ENCODE results near the gene NOTCH4.

NOTCH4 gene

DNA sequence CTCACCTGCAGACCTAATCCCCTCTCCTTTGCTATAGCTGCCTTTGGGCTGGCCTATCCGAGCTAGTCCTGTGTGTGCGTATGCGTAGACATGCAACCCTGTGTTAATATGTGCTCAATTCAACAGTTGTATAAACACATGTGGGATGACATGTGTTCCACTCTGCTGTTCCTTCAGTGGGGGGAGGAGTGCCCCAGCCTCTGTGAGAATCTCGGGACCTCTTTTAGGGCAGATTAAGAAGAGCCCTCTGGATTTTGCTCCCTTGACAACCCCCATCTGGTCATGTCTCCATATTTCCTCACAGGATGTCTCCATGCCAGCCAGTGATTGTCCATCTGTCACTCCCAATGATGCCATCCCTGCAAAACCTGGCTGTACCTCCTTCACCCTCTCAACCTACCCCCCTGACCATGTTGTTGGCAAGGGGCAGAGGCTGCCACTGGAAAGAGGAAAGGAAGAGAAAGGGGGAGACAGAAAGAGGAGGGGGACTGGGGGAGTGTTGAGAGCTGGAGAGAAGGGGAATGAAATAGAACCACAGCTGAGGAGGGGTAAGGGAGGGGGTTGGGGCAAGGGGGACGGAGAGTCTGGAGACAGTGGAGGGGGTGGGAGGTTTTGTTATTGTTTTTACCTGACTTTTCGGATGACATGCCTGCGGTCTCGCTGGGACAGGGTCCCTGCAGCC, 72.5 kb downstream of the NOTCH4 start:
- ATAC-seq (ENCODE audit: low read depth) (no peak), DNase-seq (ENCODE audit: low spot score) (no peak)
- no peak overlapping the region for H3K4me3 ChIP-seq (ENCODE audit: severe bottlenecking)
- no peak overlapping the region for H3K27ac ChIP-seq (ENCODE audit: poor library complexity, severe bottlenecking)
- no peaks in the 10 kb centered on the region for H3K9me3 ChIP-seq (ENCODE audit: severe bottlenecking)
- H3K36me3 ChIP-seq (ENCODE audit: low read depth) = peaks cover 10% of the 10 kb centered on the region
- TF ChIP-seq, protein P1, sequence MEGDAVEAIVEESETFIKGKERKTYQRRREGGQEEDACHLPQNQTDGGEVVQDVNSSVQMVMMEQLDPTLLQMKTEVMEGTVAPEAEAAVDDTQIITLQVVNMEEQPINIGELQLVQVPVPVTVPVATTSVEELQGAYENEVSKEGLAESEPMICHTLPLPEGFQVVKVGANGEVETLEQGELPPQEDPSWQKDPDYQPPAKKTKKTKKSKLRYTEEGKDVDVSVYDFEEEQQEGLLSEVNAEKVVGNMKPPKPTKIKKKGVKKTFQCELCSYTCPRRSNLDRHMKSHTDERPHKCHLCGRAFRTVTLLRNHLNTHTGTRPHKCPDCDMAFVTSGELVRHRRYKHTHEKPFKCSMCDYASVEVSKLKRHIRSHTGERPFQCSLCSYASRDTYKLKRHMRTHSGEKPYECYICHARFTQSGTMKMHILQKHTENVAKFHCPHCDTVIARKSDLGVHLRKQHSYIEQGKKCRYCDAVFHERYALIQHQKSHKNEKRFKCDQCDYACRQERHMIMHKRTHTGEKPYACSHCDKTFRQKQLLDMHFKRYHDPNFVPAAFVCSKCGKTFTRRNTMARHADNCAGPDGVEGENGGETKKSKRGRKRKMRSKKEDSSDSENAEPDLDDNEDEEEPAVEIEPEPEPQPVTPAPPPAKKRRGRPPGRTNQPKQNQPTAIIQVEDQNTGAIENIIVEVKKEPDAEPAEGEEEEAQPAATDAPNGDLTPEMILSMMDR (IDR thresholded peaks at IDR 0.05; ENCODE audit: poor library complexity, severe bottlenecking) = no peak
- no peaks in the 10 kb centered on the region for H3K27me3 ChIP-seq (ENCODE audit: insufficient read depth, poor library complexity, severe bottlenecking)
- H3K4me1 ChIP-seq (ENCODE audit: insufficient read depth, poor library complexity, severe bottlenecking) = peaks cover 6% of the 10 kb centered on the region

DNA sequence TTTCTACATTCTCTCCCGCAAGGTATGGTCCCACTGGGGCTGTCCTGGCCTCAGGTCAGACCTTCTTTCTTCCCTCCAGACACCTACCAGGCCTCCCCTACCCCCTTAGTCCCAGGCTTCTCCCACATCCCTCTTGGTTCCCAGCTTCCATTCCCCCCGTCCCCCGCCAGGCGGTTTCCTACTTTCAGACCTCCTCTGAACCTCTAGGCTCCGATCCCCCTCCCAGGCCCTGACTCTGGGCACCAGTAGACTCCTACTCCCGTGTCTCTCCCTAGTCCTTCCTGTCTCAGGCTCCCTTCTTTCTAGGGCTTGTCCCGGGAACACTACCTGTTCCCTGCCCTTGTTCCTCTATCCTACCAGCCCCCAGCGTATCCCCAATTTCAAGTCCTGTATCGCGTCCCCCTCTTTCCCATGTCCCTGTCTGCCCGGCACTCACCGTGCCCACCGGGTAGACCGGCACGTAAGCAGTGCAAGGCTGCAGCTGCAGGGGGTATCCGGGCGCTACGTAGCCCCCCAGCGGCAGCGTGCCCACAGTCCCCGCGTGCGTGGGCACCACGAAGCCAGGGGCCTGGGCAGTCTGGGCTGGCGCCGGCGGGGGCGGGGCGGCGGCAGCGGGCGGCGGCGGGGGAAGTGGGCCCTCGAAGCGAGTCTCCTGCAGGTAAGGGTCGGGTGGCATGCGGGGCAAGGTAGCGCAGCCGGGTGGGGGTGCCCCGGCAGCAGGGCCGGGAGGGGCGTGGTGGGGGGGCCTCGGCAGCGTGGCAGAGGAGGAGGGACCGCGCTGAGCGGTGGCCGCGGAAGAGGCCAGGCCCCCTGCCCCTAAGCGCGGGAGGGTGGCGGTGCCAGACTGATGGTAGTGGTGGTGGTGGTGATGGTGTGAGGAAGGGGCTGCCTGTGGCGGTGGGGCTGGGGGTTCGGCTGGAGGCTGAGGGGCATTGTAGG, 73.7 kb downstream of the NOTCH4 start:
- Histone ChIP-seq H3K36me3 (ENCODE audit: low read depth) (no peaks in the 10 kb centered on the region; the same call in 1 of the 2 replicates), H3K27ac (ENCODE audit: poor library complexity, severe bottlenecking) (no peak overlapping the region), H3K27me3 (ENCODE audit: insufficient read depth, poor library complexity, severe bottlenecking) (no peaks in the 10 kb centered on the region), H3K4me1 (ENCODE audit: insufficient read depth, poor library complexity, severe bottlenecking) (peaks cover 6% of the 10 kb centered on the region), H3K4me3 (ENCODE audit: severe bottlenecking) (no peak overlapping the region), H3K9me3 (ENCODE audit: severe bottlenecking) (no peaks in the 10 kb centered on the region)
- TF ChIP-seq, protein P1 (IDR thresholded peaks at IDR 0.05; ENCODE audit: poor library complexity, severe bottlenecking) = no peak
- ATAC-seq (ENCODE audit: low read depth) (no peak), DNase-seq (ENCODE audit: low spot score) (no peak)

DNA sequence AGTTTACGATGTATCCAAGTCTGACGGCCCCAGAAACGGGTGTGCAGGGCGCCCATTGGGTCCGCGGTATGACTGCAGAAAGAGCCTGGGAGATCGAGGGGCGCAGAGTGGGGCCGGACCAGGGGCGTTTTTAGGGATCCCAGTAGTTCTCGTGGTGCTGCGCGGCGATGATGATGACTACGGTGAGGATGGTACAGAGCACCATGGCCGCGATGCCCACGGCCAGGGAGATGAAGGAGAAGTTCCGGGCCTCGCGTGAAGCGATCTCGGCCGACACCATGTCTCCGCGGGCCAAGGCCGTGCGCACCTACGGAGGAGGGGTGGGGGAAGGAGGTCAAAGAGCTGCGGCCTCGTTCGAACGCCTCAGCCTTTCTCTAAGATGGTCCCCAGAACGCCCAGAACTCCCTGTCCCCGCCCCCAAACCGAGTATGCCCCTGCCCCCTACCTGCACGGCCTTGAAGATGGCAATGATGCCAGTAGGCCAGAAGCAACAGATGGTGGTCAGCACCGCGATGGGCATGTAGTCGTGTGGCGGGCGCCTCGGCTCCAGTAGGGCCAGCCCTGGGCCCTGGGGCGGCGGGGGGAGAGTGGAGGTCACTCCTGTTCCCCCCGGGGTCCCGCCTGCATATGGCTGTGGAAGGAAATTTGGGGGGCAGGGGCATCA, 74.6 kb downstream of the NOTCH4 start:
- DNase-seq (ENCODE audit: low spot score) = no peak
- Histone ChIP-seq H3K27me3 (ENCODE audit: insufficient read depth, poor library complexity, severe bottlenecking) (no peaks in the 10 kb centered on the region), H3K36me3 (ENCODE audit: low read depth) (no peaks in the 10 kb centered on the region), H3K4me3 (ENCODE audit: severe bottlenecking) (peak overlapping the region; percentile 20), H3K4me1 (ENCODE audit: insufficient read depth, poor library complexity, severe bottlenecking) (peaks cover 6% of the 10 kb centered on the region), H3K9me3 (ENCODE audit: severe bottlenecking) (no peaks in the 10 kb centered on the region), H3K27ac (ENCODE audit: poor library complexity, severe bottlenecking) (no peak overlapping the region)
- TF ChIP-seq, protein P1 (IDR thresholded peaks at IDR 0.05; ENCODE audit: poor library complexity, severe bottlenecking) = peak; percentile 29
- ATAC-seq (ENCODE audit: low read depth) = no peak

DNA sequence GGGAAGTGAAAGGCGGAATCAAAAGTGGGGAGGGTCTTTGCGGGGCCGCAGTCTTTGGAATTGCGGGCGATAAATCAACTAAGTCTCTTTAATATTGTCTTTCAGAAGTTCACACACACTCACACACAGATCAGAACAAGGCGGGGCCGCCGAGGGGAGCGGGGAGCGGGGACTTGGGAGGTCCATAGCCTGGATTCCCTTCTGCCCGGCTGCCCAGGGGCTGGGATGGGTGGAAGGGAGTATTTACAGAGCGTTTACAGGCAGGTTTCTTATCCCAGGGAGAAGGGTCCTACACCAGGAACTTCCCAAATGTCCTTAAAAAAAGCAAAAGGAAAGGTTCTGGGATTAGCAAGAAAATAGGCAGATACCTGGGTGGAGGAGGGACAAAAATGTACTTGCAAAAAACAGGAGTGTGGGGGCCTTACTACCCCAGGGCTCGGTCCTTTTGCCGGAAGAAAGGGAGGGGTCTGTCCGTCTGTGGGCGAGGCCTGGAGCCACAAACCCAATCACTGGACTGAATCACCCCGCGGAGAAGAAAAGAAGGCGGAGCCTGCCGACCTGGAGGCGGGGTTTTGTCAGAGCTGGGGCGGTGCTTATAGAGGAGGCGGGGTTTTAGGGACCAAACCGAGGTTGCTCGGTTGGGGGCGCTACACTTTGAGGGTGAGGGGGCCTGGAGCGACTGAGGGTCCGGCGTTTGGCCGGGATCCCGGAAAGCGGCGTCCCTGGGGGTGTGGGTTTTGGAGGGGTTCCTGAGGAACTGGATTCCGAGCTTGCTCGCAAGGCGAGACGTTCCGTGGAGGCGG, 75.4 kb downstream of the NOTCH4 start:
- Histone ChIP-seq H3K4me1 (ENCODE audit: insufficient read depth, poor library complexity, severe bottlenecking) (peaks cover 6% of the 10 kb centered on the region), H3K27ac (ENCODE audit: poor library complexity, severe bottlenecking) (no peak overlapping the region), H3K36me3 (ENCODE audit: low read depth) (no peaks in the 10 kb centered on the region), H3K27me3 (ENCODE audit: insufficient read depth, poor library complexity, severe bottlenecking) (no peaks in the 10 kb centered on the region), H3K9me3 (ENCODE audit: severe bottlenecking) (no peaks in the 10 kb centered on the region), H3K4me3 (ENCODE audit: severe bottlenecking) (peak overlapping the region; percentile 20)
- peak; percentile 71 for ATAC-seq (ENCODE audit: low read depth)
- no peak for DNase-seq (ENCODE audit: low spot score)
- TF ChIP-seq, protein P1 (IDR thresholded peaks at IDR 0.05; ENCODE audit: poor library complexity, severe bottlenecking) = peak; percentile 49

All from RWPE2 (cell line).